Thoracic aorta (tissue), 2 donors: Measurements from ENCODE around the gene ERAP2. TPM values are rescaled to one million over a fixed set of nuclear protein-coding genes. Genes with fewer than 3 reads are reported as not detected.

Source experiments
- ATAC-seq: fragments of 150-250 bp; one replicate; pipeline ENCODE4 v1.8.0; 2017; ENCODE audit warnings: low read depth; ENCODE audit not compliant: insufficient number of reproducible peaks, low FRiP score
- DNase-seq: peaks from one replicate; pipeline ENCODE4 v3.0.0-alpha.2; 2020; ENCODE audit warnings: low spot score
- H3K27ac ChIP-seq, 2 donors: fragments of 200-600 bp; sonication (generic); 1 replicate in 1 of 2; 2 replicates in 1 of 2; pipeline ENCODE4 v1.5.1; 2016; ENCODE audit warnings: mild to moderate bottlenecking in 2 of 2, moderate library complexity in 2 of 2
- H3K27me3 ChIP-seq: fragments of 200-600 bp; sonication (generic); replicated peaks from 2 replicates; pipeline ENCODE4 v1.6.0; 2016; ENCODE audit warnings: mild to moderate bottlenecking; ENCODE audit not compliant: insufficient read depth
- H3K36me3 ChIP-seq: fragments of 200-600 bp; sonication (generic); one replicate; pipeline ENCODE4 v1.5.1; 2016
- H3K4me1 ChIP-seq, 2 donors: fragments of 200-600 bp; sonication (generic); 1 replicate in 1 of 2; 2 replicates in 1 of 2; pipeline versions ENCODE4 v1.5.1 to v1.6.0; 2016; ENCODE audit warnings: low read depth in 2 of 2, mild to moderate bottlenecking in 1 of 2; ENCODE audit not compliant: control insufficient read depth in 1 of 2
- H3K4me3 ChIP-seq: fragments of 200-600 bp; sonication (generic); 2 replicates; pipeline ENCODE4 v1.5.1; 2016; ENCODE audit warnings: mild to moderate bottlenecking
- H3K9me3 ChIP-seq: fragments of 200-600 bp; sonication (generic); 2 replicates; pipeline ENCODE4 v1.5.1; 2016
- CTCF ChIP-seq: fragments of 200-600 bp; sonication (generic); IDR thresholded peaks from one replicate; pipeline ENCODE4 v1.5.1; 2019; ENCODE audit warnings: antibody characterized with exemption
- total RNA-seq, 2 donors: library from RNA; depleted of rRNA; stranded (reverse); fragments of >200 nt; gene quantifications; one replicate each; pipeline versions ENCODE4 v1.1.0 to v1.2.3, GENCODE V29; 2016

ERAP2 gene
- total RNA-seq, 2 donors from 2014 or later, result 15.8 to 18.3 TPM

GRCh38 chr5:96931605-96932004 lies 55.3 kb downstream of the ERAP2 start:
- Histone ChIP-seq H3K9me3 (no peaks in the 10 kb centered on the region), H3K4me3 (no peak overlapping the region), H3K36me3 (no peaks in the 10 kb centered on the region), H3K27me3 (no peaks in the 10 kb centered on the region), H3K27ac (no peak overlapping the region), H3K4me1 (peaks cover 12 to 24% of the 10 kb centered on the region in 2 donors)
- DNase-seq, result no peak
- no peak for TF ChIP-seq CTCF
- ATAC-seq, result no peak

GRCh38 chr5:96932026-96932425 lies 55.7 kb downstream of the ERAP2 start:
- Histone ChIP-seq H3K36me3 (no peaks in the 10 kb centered on the region), H3K27ac (no peak overlapping the region), H3K4me1 (peaks cover 12 to 24% of the 10 kb centered on the region in 2 donors), H3K27me3 (no peaks in the 10 kb centered on the region), H3K4me3 (no peak overlapping the region), H3K9me3 (no peaks in the 10 kb centered on the region)
- DNase-seq (no peak), ATAC-seq (no peak)
- no peak for TF ChIP-seq CTCF

- DNase-seq, result no peak
- TF ChIP-seq CTCF, result no peak
- Histone ChIP-seq H3K27me3 (no peaks in the 10 kb centered on the region), H3K36me3 (no peaks in the 10 kb centered on the region), H3K4me1 (peaks cover 18 to 41% of the 10 kb centered on the region in 2 donors), H3K9me3 (no peaks in the 10 kb centered on the region), H3K27ac (peak overlapping the region; percentile 95), H3K4me3 (peak overlapping the region; percentile 88)
- no peak for ATAC-seq
Measured at GRCh38 chr5:96933764-96934707, 57.7 kb downstream of the ERAP2 start.

- Histone ChIP-seq H3K4me1 (peaks cover 18 to 49% of the 10 kb centered on the region in 2 donors), H3K4me3 (peak overlapping the region; percentile 88), H3K27ac (peak overlapping the region; percentile 95), H3K36me3 (no peaks in the 10 kb centered on the region), H3K27me3 (no peaks in the 10 kb centered on the region), H3K9me3 (no peaks in the 10 kb centered on the region)
- ATAC-seq (peak; percentile 87), DNase-seq (peak; percentile 57)
- TF ChIP-seq CTCF, result peak; percentile 29
Measured at GRCh38 chr5:96934708-96935558, 58.6 kb downstream of the ERAP2 start.
